Stimulated activated CD4-positive, alpha-beta T cell treated with anti-CD3 and anti-CD28 coated beads, Interleukin-1b, Interleukin-23, amount 100 ng/mL, for 48 hours (primary cell): ENCODE data around the gene MVK.
"Not testable (repeated sequence)": the region's sequence is repeated elsewhere in the genome, so short reads cannot be mapped to it uniquely, and the experiment has no call there.

ENCODE experiments used
- DNase-seq: peaks from one replicate; pipeline ENCODE4 v3.0.0-alpha.2; 2020

Gene MVK

DNA sequence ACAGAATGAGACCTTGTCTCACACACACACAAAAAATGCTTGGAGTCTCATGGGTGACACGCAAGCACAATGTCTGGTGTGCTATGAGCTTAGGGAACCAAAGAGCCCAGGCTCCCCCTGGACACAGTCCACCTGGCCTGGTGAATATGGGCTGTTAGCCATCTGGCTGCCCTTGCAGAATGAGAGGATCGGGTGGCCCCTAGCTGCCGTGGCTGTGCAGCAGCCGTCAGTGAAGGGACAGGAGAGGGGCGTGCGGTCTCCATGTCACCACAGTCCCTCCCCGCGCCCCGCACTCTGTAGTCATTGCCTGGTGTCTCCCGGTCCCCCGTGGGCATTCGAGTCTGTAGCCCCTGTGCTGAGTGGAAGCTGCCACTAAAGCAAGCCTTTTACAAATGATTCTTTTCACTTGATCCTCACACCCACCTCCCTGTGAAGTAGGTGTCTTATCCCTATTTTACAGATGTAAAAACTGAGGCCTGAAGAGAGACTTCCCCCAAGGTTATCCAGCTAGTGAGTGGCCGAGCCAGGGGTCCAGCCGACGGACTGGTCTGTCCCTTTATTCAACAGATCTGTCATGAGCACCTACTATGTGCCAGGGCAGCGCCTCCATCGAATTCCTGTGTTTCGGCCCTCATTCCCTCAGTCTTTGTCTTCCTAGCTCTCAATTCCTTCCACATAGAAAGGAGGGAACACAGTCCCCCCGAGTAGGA, 18.8 kb downstream of the MVK start:
- no peak for DNase-seq

DNA sequence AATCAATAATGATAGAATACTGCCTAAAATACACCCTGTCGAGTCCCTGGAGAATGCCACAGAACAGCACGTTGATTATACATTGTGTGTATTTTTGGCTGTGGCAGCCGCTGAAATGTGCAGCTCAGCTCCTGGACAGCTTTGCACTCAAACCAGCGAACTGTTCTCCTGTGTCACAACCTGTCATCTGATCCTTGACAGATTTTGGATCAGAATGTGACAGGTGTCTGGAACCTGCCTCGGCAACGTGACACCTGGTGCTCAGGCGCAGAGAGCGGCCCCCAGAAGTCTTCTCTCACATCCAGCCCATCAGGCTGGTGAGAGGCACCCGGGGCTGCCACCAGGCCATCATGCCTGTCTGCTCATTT, 19.3 kb downstream of the MVK start:
- DNase-seq, result no peak

DNA sequence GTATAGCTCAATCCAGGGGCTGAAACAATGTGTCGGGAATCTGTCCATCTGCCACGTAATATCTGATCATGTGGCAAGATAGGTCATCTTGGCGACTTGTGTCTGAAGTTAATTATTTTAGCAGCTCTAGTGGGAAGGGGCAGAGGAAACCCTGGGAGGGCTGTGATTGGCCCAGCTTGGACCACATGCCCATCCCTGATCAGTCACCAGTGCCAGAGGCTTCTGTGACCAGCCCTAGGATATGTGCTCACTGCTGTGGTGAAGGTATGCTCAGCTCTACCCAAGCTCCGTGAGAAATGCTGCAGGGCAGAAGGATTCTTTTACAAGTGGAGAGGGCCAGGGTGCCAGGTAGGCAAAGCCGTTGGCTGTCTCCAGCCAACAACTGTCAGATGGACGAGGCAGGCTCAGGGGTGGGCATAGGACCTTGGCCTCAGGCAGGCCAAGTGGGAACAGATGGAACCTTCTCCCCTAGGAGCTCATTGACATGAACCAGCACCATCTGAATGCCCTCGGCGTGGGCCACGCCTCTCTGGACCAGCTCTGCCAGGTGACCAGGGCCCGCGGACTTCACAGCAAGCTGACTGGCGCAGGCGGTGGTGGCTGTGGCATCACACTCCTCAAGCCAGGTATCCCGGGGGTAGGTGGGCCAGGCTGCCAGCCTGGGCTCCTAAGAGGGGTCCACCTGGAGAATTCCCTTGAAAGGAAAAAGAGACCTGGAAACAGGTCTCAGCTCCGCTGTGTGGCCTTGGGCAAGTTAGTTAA, 21.1 kb downstream of the MVK start:
- no peak for DNase-seq

DNA sequence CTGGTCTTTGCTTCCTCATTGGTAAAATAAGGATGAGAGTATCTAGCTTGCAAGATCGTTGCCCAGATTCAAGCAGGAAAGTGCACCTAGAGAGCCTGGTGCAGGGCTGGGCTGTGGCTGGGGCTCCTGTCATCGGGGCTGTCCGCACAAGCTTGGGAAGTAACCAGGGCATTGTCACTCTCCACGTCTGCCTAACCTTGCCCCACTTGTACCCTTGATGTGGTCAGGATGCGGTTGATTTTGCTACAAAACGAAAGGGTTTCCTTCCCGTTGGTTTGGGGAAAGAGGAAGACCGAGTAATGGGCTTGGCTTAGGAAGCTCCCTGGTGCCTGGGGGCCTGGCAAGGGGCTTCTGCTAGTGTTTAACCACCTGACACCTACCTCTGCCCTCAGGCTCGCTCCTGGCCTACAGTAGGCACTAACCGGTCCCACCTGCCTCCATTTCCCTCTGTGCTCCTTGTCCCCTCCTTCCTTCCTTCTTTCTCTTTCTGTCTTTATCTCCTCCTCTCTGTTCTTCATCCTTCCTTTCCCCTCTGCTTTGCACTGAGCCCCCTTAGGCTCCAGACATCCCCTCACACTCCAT, 21.8 kb downstream of the MVK start:
- peak; percentile 55 for DNase-seq

DNA sequence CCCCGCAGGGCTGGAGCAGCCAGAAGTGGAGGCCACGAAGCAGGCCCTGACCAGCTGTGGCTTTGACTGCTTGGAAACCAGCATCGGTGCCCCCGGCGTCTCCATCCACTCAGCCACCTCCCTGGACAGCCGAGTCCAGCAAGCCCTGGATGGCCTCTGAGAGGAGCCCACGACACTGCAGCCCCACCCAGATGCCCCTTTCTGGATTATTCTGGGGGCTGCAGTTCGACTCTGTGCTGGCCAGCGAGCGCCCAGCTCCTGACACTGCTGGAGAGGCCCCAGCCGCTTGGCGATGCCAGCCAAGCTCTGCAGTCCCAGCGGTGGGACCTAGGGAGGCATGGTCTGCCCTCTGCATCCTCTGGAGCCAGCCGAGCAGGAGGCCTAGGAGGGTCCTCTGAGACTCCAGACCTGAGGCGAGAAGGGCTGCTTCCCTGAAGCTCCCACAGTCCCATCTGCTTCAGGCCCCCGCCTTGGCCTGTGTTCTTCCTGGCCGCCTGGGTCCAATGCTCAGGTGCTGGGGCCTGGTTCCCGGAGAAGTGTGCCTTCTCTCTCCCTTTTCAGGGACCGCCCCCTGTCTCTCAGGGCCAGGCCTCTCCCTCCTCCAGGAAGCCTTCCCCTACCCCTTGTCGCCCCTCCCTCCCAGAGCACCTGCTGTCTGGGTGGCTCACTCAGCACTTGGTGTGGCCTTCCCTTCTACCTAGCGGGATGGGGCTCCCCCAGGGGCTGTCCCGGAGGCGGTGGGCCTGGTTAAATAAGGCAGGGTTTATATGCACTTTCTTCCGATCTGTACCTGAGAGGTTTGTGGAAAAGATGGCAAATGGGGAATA, 23.0 kb downstream of the MVK start:
- no peak for DNase-seq

DNA sequence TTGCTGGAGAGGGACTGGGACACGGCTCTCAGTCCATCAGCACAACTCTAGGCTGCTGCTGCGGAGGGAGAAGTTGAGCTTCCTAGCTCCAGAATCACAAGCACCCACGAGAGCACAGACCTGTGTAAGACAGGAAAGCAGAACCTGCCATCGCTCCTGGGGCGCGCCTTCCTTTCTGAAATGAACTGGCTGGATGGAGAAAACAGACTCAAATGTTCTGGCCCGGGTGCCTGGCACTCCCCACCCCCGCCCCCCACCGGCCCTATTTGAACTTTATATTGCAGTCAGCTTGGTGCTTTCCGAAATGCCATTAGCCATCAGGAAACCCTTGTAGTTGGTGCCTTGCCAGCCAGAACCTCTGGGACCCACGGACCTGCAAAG, 23.8 kb downstream of the MVK start:
- DNase-seq, result no peak

DNA sequence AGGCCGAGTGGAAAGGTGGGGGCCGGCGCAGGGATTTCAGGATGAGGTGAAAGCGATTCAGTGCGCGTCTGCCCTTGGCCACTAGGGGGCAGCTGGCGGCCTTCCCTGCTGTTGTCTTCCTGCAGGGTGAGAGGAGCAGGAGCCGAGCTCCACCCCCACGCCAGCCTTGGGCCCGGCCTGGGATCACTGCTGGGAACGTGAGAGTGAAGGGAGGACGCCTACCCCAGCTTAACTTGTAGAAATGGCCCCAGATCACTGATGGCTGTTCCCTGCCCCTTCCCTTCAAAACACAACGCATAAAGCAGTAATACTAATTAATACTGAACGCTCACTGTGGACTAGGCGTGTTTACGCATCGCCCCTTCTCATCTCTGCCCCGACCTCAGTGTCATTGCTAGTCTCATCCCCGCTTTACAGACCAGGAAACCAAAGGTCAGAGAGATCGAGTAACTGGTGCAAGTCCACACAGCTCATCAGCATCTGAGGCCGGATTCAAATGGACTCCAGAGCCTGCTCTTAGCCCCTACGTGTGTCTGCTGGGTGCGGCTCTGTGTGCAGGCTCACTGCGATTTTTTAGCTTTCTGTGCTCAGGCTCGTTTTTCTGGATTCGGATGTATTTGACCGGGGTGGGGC, 24.3 kb downstream of the MVK start:
- peak; percentile 59 for DNase-seq

DNA sequence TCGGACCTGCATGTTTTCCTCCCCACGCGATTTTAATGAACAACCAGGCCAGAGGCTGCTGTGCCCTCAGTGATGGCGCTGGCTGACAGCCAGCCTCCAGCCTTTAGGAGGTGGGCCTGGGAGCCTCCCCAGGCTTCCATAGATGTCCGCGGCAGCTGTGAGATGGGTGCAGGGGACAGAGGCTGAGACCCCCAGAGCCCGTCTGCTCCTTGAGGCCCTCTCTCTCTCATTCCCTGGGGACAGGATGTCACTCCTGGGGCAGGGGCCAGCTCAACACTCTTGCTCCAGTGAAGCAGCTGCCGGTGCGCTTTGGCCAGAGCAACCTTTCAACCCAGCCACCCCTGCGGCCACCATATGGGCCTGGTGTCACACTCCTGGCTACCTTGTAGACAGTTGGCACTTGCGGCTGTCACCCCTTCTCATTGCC, 24.8 kb downstream of the MVK start:
- no peak for DNase-seq

DNA sequence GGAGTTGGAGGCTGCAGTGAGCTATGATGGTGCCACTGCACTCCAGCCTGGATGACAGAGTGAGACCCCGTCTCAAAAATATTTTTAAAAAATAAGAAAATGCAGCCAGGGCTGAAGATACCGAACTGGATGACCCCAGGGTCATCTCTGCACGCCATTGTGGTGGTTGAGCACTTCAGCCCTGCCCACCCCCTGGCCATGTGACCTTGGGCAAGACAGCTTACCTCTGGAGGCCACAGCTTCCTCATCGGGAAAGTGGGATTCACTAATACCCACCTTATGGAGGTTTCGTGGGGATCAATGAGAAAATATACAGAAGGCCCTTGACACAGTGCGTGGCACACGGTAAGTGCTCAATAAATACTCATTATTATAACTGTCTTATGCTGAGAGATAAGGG, 25.5 kb downstream of the MVK start:
- DNase-seq, result no peak

DNA sequence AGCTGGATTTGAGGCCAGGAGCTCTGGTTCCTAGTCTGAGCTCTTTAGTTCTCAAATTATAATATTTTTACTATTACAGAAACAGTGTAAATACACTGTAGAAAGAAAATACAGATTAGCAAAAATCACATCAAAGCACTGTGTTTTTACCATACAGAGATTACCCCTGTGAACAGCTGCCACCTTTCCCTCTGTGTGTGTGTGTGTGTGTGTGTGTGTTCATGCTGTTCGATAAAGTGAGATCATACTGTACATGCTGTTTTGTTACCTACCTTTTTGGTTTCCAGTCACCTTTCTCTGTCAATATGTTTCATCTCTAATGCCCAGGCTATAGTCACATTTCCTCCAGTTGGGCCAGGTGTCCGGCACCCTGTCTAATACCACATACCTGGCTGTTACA, 26.9 kb downstream of the MVK start:
- no peak for DNase-seq

DNA sequence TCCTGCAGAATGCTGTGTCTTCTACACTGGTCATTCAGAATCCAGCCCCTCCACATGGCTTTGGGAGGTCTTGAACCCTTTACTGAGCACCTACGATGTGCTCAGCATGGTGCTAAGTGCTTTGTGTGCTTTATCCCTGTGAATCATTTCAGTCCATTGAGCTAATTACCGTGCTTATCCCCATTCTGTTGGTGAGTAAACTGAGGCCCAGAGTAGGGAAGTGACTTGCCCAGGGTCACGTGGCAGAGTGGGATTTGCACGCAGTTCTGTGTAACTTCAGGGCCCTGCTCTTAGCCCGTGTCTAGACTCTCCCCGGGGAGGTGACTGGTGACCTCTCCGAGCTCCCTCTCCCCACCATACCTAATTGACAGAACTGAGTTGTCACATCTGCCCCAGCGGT, 27.4 kb downstream of the MVK start:
- DNase-seq, result no peak

DNA sequence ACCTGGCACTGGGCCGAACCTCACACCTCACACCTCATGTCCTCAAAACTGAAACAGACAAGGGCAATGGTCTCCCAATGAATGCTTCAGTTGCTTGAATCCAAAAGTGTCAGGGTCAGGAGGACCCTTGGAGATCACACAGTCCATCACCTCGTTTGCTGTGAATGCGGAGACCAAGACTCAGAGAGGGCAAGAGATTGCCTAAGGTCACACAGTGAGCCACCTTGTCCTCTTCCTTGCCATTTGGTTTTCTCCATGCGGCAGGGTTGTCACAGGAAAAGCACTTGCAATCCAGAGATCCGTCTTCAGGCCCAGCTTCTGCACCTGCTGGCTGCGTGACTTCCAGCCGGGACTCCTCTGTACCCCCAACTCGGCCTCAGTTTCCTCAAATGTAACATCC, 28.0 kb downstream of the MVK start:
- no peak for DNase-seq

DNA sequence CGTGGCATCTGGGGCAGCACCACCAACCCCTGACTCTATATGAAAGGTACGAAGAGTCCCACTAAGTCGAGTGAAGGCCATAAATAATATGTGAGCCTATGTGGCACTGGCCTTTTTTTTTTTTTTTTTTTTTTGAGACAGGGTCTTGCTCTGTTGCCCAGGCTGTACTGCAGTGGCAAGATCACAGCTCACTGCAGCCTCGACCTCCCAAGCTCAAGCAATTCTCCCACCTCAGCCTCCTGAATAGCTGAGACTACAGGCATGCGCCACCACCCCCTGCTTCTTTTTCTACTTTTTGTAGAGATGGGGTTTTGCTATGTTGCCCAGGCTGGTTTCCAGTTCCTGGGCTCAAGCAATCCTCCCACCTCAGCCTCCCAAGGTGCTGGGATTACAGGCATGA, 28.5 kb downstream of the MVK start:
- DNase-seq, result not testable (repeated sequence)

DNA sequence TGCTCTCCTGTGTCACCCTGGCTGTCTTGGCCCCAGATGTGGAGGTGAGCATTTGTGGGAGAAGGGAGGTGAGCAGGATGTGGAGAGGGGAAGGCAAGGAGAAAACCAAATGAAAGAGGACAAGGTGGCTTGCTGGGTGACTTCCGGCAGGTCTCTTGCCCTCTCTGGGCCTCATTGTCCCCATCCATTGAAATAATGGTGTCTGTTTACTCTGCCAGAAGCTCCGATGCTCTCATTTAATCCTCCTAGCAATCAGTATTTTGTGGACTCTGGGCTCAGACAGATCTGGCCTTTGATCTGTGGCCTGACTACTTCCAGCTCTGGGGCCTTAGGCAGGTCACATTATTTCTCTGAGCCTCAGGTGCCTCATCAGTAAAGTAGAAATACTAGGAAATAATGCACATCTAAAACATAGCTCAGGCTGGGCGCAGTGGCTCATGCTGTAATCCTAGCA, 30.6 kb downstream of the MVK start:
- DNase-seq, result no peak

DNA sequence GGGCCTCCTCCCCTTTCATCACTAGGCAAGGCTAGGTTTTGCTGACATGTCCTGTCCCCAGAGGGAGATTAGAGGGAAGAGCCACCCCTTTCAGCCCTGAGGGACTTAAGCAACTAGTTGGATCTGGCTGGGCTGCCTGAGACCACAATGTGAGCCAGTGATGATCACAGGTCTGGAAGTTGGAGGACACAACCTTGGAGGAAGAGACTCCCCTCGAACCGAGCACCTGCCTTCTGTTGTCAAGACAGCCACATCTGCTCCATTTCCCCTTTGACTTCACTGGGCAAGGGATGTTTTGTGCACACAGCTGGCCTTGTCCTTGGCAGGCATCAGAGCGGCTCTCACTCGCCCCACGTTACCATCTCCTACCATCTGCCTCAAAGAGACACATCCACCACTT, 31.4 kb downstream of the MVK start:
- DNase-seq, result no peak

DNA sequence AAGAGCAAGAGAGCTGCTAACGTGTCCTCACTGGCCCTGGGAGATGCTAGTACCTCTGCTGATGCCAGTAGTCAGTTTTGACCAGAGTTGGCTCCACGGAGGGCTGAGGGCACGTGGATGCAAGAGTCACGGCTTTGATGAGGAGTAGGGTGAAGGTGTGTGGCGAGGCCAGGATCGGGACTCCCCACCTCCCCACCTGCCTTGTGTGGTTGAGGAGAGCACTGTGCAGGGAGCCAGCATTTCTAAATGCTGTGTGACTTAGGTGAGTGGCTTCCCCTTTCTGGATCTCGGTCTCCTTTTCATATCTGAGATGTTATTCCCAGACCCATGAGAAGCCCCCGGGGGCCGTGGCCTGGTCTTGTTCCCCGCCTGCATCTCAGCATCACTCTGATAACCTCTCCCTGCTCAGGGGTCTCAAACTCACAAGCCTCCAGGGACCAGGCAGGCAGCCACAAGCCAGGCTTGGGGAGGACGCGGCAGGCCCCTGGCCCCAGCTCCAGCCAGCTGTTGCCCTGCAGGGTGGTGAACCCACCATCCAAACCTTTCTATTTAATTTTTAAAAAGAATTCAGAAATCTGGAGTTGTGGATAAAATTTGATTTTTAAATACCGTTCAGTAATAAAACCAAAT, 32.1 kb downstream of the MVK start:
- DNase-seq, result no peak

DNA sequence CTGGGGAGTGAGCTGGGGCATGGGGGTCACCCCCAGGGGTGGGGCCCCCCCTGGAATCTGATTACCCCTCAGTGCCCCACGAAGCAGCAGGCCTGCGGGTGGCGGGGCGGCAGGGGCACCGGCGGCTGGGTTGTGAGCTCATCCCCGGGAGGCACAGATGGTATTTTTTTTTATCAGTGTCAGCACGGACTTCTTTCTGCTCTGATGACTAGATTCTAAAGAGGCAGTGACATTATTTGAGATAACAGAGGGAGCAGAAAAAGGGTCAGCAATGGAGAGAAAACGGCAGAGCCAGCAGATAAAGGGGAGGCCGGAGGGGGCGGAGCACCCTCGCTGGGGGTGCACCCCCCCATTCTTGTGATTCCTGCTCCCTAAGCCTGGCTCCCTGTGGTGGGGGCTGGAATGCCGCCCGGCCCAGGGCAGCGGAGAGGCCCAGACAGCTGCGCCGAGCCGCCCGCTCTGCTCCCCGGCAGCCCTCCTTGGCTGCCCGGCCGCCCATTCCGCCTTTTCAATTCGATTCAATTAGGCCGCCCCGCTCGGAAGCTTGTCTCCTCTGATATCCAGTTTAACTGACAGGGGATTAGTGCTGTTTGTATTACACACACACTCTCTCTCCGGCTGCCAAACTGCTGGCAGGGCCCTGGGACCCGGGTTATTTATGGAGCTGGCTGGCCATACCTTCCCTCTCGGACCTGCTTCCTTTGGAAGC, 32.9 kb downstream of the MVK start:
- DNase-seq, result no peak

DNA sequence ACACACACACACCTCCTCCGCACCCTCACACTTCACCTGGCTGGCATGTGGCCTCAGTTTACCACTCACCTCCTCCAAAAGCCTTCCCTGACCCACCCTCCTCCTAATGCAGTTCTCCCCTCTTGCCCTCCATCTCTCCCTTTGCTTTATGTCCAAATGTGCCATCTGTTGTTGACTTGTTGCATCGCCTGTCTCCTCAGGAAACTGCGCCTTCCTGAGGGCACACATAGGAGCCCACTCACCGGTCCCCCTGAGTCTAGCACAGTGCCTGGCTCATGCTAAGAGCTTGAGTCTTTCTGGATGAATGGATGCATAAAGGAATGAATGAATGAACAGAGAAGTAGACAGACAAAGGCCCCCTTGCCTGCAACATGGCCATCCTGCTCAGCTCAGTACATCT, 34.0 kb downstream of the MVK start:
- DNase-seq, result no peak

DNA sequence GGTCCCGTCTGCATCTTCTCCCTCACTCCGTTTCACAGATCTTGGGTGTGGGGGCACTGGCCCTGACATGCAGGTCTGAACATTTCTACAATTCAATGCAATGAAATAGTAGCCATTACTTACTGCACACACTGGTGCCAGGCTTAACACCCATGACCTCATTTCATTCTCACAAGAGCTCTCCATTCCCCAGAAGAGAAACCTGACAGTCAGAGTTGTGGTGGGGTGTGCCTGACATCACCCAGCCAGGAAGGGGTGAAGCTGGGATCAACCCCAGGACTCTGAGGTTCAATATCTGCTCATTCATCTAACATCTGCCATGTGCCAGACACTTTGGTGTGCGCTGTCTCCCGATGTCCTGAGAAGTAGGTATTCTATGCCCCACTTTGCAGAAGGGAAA, 34.7 kb downstream of the MVK start:
- no peak for DNase-seq

DNA sequence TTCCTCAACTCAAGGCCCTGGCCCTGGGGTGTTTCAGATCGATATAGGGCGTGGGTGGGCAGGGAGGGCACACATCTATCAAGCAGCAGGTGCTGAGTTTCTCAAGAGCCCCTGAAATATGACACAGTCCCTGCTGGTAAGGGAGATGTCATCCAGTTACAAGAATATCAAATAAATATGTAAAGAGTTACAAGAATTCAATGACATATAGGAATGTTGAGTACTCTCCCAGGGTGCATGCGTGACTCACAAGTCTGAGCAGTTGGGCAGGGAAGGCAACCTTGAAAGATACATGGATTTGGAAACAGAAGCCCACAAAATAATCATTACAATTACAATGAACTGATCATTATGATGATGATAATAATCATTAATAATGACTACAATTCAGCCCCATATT, 35.2 kb downstream of the MVK start:
- DNase-seq, result no peak

DNA sequence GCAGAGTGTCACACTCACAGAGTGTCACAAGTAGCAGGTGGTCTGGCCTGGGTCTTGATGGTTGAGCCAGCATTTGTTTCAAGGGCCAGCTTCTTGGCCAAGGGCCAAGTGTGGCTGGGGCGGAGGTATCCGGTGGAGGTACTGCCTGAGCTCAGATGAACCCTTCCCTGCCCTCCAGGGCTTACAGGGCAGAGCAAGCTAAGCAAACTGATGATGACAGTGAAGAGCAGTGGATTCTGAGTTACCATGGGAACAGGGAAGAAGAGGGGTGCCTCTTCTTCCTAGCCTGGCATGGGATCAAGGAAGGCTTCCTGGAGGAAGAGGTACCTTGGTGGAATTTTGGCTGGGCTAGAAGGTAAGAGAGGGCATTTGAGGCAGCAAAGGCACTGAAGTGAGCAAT, 35.7 kb downstream of the MVK start:
- no peak for DNase-seq

DNA sequence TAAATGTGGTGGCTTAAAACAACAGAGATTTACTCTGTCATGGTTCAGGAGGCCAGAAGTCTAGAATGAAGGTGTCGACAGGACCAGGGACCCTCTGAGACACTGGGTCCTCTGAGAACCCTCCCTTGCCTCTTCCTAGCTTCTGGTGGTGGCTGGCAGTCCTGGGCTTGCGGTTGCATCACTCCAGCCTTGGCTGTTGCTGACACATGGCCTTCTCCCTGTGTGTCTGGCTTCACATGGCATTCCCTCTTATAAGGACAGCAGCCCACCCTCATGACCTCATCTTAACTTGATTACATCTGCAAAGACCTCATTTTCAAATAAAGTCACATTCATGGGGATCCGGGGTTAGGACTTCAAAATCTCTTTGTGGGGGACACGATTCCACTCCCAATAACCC, 36.9 kb downstream of the MVK start:
- no peak for DNase-seq
